Natural killer cell treated with Interleukin-12 subunit alpha and Interleukin-12 subunit beta and Interleukin-15 and Interleukin-18, amount 100 ng/mL, for 72 hours (primary cell): ENCODE measurements around the gene LPAR2. TPM values are rescaled to one million over a fixed set of nuclear protein-coding genes. Genes with fewer than 3 reads are reported as not detected.
A peak's percentile ranks its signal among the peaks of the same experiment; 100 is the strongest.

Experiments used
- ATAC-seq, 2 donors: fragments of 150-1000 bp; cut with Tn5 transposase in 1 of 2; sonication (Bioruptor Pico), chemical (Tn5 transposase) in 1 of 2; 2 replicates each; pipeline ENCODE4 v1.10.0; 2021
- DNase-seq: peaks from one replicate; pipeline ENCODE4 v3.0.0; 2022; ENCODE audit warnings: low spot score
- H3K27ac Mint-ChIP-seq, 2 donors: 1 replicate in 1 of 2; 2 replicates in 1 of 2; pipeline ENCODE4 v1.8.0; 2022; ENCODE audit warnings: mixed read lengths in 2 of 2, mild to moderate bottlenecking in 1 of 2, moderate library complexity in 1 of 2
- H3K27me3 Mint-ChIP-seq, 2 donors: 1 replicate in 1 of 2; 2 replicates in 1 of 2; pipeline ENCODE4 v1.8.0; 2022; ENCODE audit warnings: mixed read lengths in 2 of 2
- H3K36me3 Mint-ChIP-seq: one replicate; pipeline ENCODE4 v1.8.0; 2022; ENCODE audit warnings: mixed read lengths
- H3K4me1 Mint-ChIP-seq, 2 donors: 1 replicate in 1 of 2; 2 replicates in 1 of 2; pipeline ENCODE4 v1.8.0; 2022; ENCODE audit warnings: low read depth in 2 of 2, mixed read lengths in 2 of 2, mild to moderate bottlenecking in 1 of 2
- H3K4me3 Mint-ChIP-seq: one replicate; pipeline ENCODE4 v1.8.0; 2022; ENCODE audit warnings: mixed read lengths
- H3K9me3 Mint-ChIP-seq: 2 replicates; pipeline ENCODE4 v1.8.0; 2022; ENCODE audit warnings: mixed read lengths
- total RNA-seq, 2 donors: library from RNA; stranded (reverse); gene quantifications; one replicate each; pipeline ENCODE4 v1.2.3, GENCODE V29; 2022

LPAR2 gene
- total RNA-seq, 2 donors from 2014 or later, result 33.7 to 35.0 TPM

GRCh38 chr19:19588546-19588945 lies 39.5 kb downstream of the LPAR2 start:
- Mint-ChIP-seq H3K36me3 (peaks cover 6% of the 10 kb centered on the region), H3K27me3 (no peaks in the 10 kb centered on the region), H3K4me1 (peaks cover 29 to 30% of the 10 kb centered on the region in 2 donors), H3K4me3 (peak overlapping the region; percentile 65), H3K27ac (peak overlapping the region; percentile 92 to 94), H3K9me3 (no peaks in the 10 kb centered on the region)
- DNase-seq, result no peak
- ATAC-seq, result no peak

GRCh38 chr19:19587771-19588170 lies 40.2 kb downstream of the LPAR2 start:
- Mint-ChIP-seq H3K27me3 (no peaks in the 10 kb centered on the region), H3K4me1 (peaks cover 29 to 30% of the 10 kb centered on the region in 2 donors), H3K36me3 (peaks cover 6% of the 10 kb centered on the region), H3K4me3 (peak overlapping the region; percentile 65), H3K27ac (peak overlapping the region; percentile 92 to 94), H3K9me3 (no peaks in the 10 kb centered on the region)
- ATAC-seq, result no peak
- no peak for DNase-seq

GRCh38 chr19:19584356-19584755 lies 43.7 kb downstream of the LPAR2 start:
- peaks cover 6% of the 10 kb centered on the region for H3K36me3 Mint-ChIP-seq
- no peak for ATAC-seq
- no peak for DNase-seq
- H3K4me3 Mint-ChIP-seq, result no peak overlapping the region
- H3K27me3 Mint-ChIP-seq, result no peaks in the 10 kb centered on the region
- no peak overlapping the region for H3K27ac Mint-ChIP-seq
- peaks cover 12 to 18% of the 10 kb centered on the region in 2 donors for H3K4me1 Mint-ChIP-seq
- H3K9me3 Mint-ChIP-seq, result no peaks in the 10 kb centered on the region

- no peaks in the 10 kb centered on the region for H3K27me3 Mint-ChIP-seq
- DNase-seq (no peak), ATAC-seq (no peak)
- no peaks in the 10 kb centered on the region for H3K9me3 Mint-ChIP-seq
- H3K36me3 Mint-ChIP-seq, result peaks cover 6% of the 10 kb centered on the region
- H3K27ac Mint-ChIP-seq, result peak overlapping the region in 1 of 2 donors; percentile 77
- no peak overlapping the region for H3K4me3 Mint-ChIP-seq
- peaks cover 0 to 9% of the 10 kb centered on the region in 2 donors for H3K4me1 Mint-ChIP-seq
Observed at GRCh38 chr19:19582471-19582870, 45.5 kb downstream of the LPAR2 start.

GRCh38 chr19:19581391-19581790 lies 46.6 kb downstream of the LPAR2 start:
- Mint-ChIP-seq H3K36me3 (peaks cover 6% of the 10 kb centered on the region), H3K27ac (peak overlapping the region in 1 of 2 donors; percentile 77), H3K4me1 (peaks cover 0 to 9% of the 10 kb centered on the region in 2 donors), H3K27me3 (no peaks in the 10 kb centered on the region), H3K4me3 (no peak overlapping the region), H3K9me3 (no peaks in the 10 kb centered on the region)
- DNase-seq (no peak), ATAC-seq (no peak)

- DNase-seq (no peak), ATAC-seq (no peak)
- Mint-ChIP-seq H3K4me3 (no peak overlapping the region), H3K27ac (no peak overlapping the region), H3K4me1 (peaks cover 0 to 8% of the 10 kb centered on the region in 2 donors), H3K36me3 (peaks cover 2% of the 10 kb centered on the region), H3K9me3 (no peaks in the 10 kb centered on the region), H3K27me3 (no peaks in the 10 kb centered on the region)
Observed at GRCh38 chr19:19580418-19580817, 47.6 kb downstream of the LPAR2 start.

- Mint-ChIP-seq H3K27me3 (no peaks in the 10 kb centered on the region), H3K4me3 (no peak overlapping the region), H3K36me3 (no peaks in the 10 kb centered on the region), H3K27ac (no peak overlapping the region), H3K9me3 (no peaks in the 10 kb centered on the region), H3K4me1 (peaks cover 0 to 7% of the 10 kb centered on the region in 2 donors)
- ATAC-seq, result no peak
- DNase-seq, result no peak
Observed at GRCh38 chr19:19579533-19580361, 48.3 kb downstream of the LPAR2 start.

- DNase-seq, result no peak
- H3K36me3 Mint-ChIP-seq, result no peaks in the 10 kb centered on the region
Observed at GRCh38 chr19:19578252-19578651, 49.8 kb downstream of the LPAR2 start.

GRCh38 chr19:19575411-19575810 lies 52.6 kb downstream of the LPAR2 start:
- peaks cover 5 to 7% of the 10 kb centered on the region in 2 donors for H3K4me1 Mint-ChIP-seq
- no peak overlapping the region for H3K27ac Mint-ChIP-seq
- no peak for DNase-seq
- peaks cover 5% of the 10 kb centered on the region for H3K36me3 Mint-ChIP-seq
- ATAC-seq, result no peak
- no peak overlapping the region for H3K4me3 Mint-ChIP-seq
- no peaks in the 10 kb centered on the region for H3K9me3 Mint-ChIP-seq
- no peaks in the 10 kb centered on the region for H3K27me3 Mint-ChIP-seq

More at GRCh38 chr19:19578252-19578651, 49.8 kb downstream of the LPAR2 start:
- Mint-ChIP-seq H3K9me3 (no peaks in the 10 kb centered on the region), H3K27me3 (no peaks in the 10 kb centered on the region), H3K4me3 (no peak overlapping the region), H3K27ac (no peak overlapping the region), H3K4me1 (peaks cover 0 to 7% of the 10 kb centered on the region in 2 donors)
- ATAC-seq, result no peak

Other genes with a start within 250 kb of the LPAR2 start
- gene GATAD2A, start 222.5 kb downstream of the LPAR2 start, total RNA-seq, result 100 to 1,000 TPM; 171 to 224 TPM
- 1 to 10 TPM; 1.9 to 2.6 TPM for gene TSSK6, start 112.7 kb downstream of the LPAR2 start, total RNA-seq
- gene NDUFA13, start 112.0 kb downstream of the LPAR2 start, total RNA-seq, result 100 to 1,000 TPM; 261 to 310 TPM
- 10 to 100 TPM in 1 of 2 donors, 1 to 10 TPM in 1; 10.0 to 14.9 TPM for gene YJEFN3, start 99.3 kb downstream of the LPAR2 start, total RNA-seq
- gene CILP2, start 90.0 kb downstream of the LPAR2 start, total RNA-seq, result under 1 TPM; 0.21 to 0.42 TPM
- gene PBX4, start 9.5 kb downstream of the LPAR2 start, total RNA-seq, result 10 to 100 TPM; 26.3 to 80.1 TPM
- 100 to 1,000 TPM in 1 of 2 donors, 10 to 100 TPM in 1; 87.2 to 112 TPM for gene GMIP, start 15.4 kb upstream of the LPAR2 start, total RNA-seq
- 100 to 1,000 TPM in 1 of 2 donors, 10 to 100 TPM in 1; 61.9 to 122 TPM for gene ATP13A1, start 35.5 kb upstream of the LPAR2 start, total RNA-seq
- gene ZNF101, start 40.6 kb upstream of the LPAR2 start, total RNA-seq, result 10 to 100 TPM; 45.3 to 53.1 TPM
- 1 to 10 TPM; 5.4 to 6.7 TPM for gene ZNF14, start 104.9 kb upstream of the LPAR2 start, total RNA-seq
- gene ZNF506, start 193.5 kb upstream of the LPAR2 start, total RNA-seq, result 10 to 100 TPM; 21.1 to 37.9 TPM
- 10 to 100 TPM; 13.4 to 13.7 TPM for gene ZNF253, start 237.7 kb upstream of the LPAR2 start, total RNA-seq